ENCODE measurements around the gene TMEM179. TPM values are rescaled to one million over a fixed set of nuclear protein-coding genes. Genes with fewer than 3 reads are reported as not detected.

TMEM179 gene
- polyA plus RNA-seq, 3 donors: 0.80 to 1.2 (median 0.80) TPM

GRCh38 chr14:104547310-104547997 lies 57.1 kb downstream of the TMEM179 start:
- DNase-seq (ENCODE audit: low read depth in 3 of 3, low spot score in 2 of 3): no peak

- no peak for DNase-seq (ENCODE audit: low read depth in 3 of 3, low spot score in 2 of 3)
These were observed 57.8 kb downstream of the TMEM179 start for GRCh38 chr14:104546591-104547309.

DNA sequence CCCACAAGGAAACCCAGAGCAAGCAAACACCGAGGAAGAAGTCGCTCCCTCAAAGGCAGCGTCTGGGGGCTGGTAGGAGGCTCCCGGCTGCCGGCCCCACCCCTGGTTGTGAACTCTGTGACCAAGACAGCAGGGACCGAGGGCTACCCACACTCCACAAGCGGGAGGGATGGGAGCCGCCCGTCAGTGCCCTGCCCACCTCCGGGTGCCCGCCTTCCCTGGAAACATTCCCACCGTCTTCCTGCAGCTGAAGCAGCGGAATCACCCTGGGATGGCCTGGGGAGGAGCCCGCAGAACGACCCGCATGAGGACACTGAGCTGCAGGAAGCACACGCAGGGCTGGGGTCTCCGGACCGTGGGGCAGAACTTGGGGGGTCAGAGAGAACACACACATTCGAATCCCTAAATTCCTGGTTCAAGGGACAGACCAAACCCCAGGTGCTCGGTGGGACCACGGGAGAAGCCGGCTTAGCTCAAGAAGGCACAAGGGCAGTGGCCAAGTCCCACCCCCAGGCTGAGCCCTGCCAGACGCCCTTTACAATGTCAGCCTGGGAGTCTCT lies 58.5 kb downstream of the TMEM179 start:
- DNase-seq (ENCODE audit: low read depth in 3 of 3, low spot score in 2 of 3): no peak

DNA sequence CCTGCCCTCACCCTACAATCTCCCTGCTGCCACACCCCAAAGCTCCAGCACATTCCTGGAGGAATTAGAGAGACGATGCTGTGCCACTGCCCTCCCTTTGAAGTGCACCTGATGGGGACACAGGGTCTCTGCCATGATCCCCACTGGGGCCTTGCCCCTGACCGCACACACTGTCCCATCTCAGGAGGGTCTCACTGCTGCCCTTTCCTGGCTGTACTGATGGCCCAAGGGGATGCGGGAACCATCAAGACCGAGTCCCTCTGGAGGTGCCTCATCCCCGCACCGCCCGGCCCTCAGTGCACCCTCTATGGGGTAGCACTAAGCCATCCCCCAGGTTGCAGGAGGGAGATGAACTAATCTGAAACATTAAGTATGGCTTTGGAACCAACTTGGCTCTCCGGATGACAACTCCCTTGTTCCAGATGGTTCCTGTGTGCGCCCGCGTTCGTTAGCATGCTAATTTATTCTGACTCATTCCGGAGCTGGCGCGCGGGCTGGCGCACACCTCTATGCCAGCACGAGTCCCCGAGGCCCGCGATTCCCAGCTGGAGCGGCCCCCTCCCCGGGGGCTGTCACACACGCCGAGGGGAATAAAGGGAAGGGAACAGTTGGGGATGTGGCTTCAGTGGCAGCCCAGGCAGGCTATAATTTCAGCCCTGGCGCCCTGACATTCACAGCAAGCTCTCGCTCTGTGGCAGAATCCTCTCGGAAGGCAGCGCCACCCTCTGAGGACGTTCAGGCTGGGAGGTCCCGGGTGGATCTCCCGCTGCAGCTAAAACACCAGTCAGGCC lies 59.2 kb downstream of the TMEM179 start:
- DNase-seq (ENCODE audit: low read depth in 3 of 3, low spot score in 2 of 3): no peak

DNA sequence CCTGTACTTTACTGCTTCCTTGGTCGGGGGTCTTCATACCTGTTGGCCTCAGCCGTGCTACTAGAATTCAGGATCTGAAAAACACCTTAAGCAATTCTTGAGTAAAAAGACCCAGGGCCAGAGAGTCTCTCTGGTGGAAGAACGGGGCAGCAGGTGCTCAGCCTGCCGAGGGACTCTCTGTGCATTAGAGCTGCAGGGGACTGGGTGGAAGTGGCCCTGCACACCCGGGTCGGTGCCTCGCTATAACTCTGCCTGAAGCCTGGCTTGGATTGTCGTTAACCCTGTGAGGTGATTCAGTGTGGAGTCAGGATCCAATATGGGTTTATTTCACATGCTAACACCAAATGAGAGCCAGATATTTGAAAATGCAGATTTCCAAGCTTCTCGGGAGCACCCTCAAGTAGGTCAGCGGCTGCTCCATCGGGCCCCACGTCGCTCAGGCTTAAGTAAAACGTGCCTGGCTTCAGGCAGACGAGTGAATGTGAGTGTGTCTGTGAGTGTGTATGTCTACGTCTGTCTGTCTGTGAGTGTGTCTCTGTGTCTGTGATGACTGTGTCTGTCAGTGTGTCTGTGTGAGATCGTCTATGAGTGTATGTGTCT lies 60.1 kb downstream of the TMEM179 start:
- DNase-seq (ENCODE audit: low read depth in 3 of 3, low spot score in 2 of 3): no peak

GRCh38 chr14:104542871-104543830 lies 61.4 kb downstream of the TMEM179 start:
- no peak for DNase-seq (ENCODE audit: low read depth in 3 of 3, low spot score in 2 of 3)

GRCh38 chr14:104541905-104542465 lies 62.6 kb downstream of the TMEM179 start:
- DNase-seq (ENCODE audit: low read depth in 3 of 3, low spot score in 2 of 3): no peak

Other genes with a start within 250 kb of the TMEM179 start
- gene C14orf180, start 25.0 kb downstream of the TMEM179 start, polyA plus RNA-seq (ENCODE audit: insufficient read length in 3 of 3): under 1 TPM in 2 of 3 donors, not detected in 1; 0.07 to 0.11 TPM
- 10 to 100 TPM; 34.1 to 38.1 (median 34.6) TPM for gene INF2, start 84.8 kb upstream of the TMEM179 start, polyA plus RNA-seq (ENCODE audit: insufficient read length in 3 of 3)
- gene ADSS1, start 119.5 kb upstream of the TMEM179 start, polyA plus RNA-seq (ENCODE audit: insufficient read length in 3 of 3): 10 to 100 TPM; 12.6 to 15.1 (median 14.1) TPM
- gene SIVA1, start 148.4 kb upstream of the TMEM179 start, polyA plus RNA-seq (ENCODE audit: insufficient read length in 3 of 3): 10 to 100 TPM; 45.3 to 63.5 (median 54.5) TPM
- 100 to 1,000 TPM; 103 to 107 (median 105) TPM for gene AKT1, start 191.0 kb upstream of the TMEM179 start, polyA plus RNA-seq (ENCODE audit: insufficient read length in 3 of 3)
- 1 to 10 TPM; 3.8 to 4.4 (median 3.8) TPM for gene ZBTB42, start 196.3 kb upstream of the TMEM179 start, polyA plus RNA-seq (ENCODE audit: insufficient read length in 3 of 3)